NOMO-1 (cell line): ENCODE data around the gene CEACAM1.
"Not testable (repeated sequence)": the region's sequence is repeated elsewhere in the genome, so short reads cannot be mapped to it uniquely, and the experiment has no call there.

Source experiments
- DNase-seq, 2 experiments: peaks; one replicate each; lab custom pipeline; 2025; ENCODE audit not compliant: unreplicated experiment in 2 of 2; lab: John Stamatoyannopoulos, UW

Gene CEACAM1

GRCh38 chr19:42549067-42549466 is 20.8 kb upstream of the CEACAM1 start:
- DNase-seq = not testable (repeated sequence)

- no peak for DNase-seq
These were observed 20.3 kb upstream of the CEACAM1 start for GRCh38 chr19:42548552-42548951.

DNA sequence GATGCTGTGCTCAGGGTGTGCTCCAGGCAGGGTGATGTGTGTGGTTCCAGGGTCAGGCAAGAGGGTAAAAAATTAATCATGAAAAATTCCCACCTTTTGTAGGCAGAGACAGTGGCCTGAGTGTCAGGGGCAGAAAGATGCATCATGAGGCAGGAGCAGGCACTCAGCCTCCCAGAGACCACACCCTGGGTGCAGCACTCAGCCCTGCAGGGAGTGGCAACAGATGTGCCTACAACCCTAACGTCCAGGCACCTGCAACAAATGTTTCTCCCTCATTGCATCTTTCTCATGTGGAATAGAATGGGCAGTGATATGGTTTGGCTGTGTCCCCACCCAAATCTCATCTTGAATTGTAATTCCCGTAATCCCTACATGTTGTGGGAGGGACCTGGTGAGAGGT is 19.6 kb upstream of the CEACAM1 start:
- no peak for DNase-seq

- DNase-seq = no peak
These were observed 18.7 kb upstream of the CEACAM1 start for GRCh38 chr19:42546831-42547500.

- DNase-seq = no peak
These were observed 15.9 kb upstream of the CEACAM1 start for GRCh38 chr19:42544146-42544545.

- DNase-seq = no peak
These were observed 14.5 kb upstream of the CEACAM1 start for GRCh38 chr19:42542791-42543190.

- DNase-seq = no peak
These were observed 11.8 kb upstream of the CEACAM1 start for GRCh38 chr19:42540071-42540553.

DNA sequence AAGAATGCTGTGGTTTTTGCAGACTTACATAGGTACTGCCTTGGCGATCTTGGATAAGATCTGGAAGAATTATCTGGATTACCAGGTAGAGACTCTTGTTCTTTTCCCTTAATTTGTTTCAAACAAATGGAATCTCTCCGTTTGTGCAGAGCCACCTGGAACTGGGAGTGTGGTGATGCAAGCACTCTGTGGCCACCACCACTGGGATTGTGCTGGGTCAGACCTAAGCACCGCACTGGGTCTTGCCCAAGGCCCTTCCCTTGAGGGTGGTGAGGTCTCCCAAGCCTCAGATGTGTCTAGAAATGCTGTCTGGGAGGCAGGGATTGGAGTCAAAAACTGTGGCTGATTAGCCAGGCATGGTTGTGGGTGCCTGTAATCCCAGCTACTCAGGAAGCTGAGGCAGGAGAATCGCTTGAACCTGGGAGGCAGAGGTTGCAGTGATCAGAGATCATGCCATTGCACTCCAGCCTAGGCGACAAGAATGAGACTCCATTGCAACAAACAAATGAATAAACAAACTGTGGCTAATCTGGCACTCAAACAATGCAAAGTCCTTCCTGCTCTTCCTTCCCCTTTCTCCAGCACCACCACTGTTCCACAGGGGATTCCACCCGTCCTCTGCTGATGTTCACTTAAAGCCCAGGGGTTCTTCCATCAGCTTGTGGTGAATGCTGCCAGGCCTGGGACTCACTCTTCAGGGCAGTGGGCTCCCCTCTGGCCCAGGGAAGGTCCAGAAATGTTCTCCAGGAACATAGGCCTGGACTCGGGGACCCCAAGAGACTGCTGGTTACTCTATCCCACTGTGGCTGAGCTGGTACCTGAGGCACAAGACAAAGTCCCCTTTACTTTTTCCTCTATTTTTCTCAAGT is 10.8 kb upstream of the CEACAM1 start:
- no peak for DNase-seq

DNA sequence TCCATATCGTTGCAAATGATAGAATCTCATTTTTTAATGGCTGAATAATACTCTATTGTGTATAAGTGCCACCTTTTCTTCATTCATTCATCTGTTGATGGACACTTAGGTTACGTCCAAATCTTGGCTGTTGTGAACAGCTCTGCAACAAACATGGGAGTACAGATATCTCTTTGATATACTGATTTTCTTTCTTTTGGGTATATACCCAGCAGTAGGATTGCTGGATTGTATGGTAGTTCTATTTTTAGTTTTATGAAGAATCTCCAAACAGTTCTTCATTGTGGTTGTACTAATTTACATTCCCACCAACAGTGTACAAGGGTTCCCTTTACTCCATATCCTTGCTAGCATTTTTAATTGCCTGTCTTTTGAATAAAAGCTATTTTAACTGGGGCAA is 7.0 kb upstream of the CEACAM1 start:
- DNase-seq = not testable (repeated sequence)

DNA sequence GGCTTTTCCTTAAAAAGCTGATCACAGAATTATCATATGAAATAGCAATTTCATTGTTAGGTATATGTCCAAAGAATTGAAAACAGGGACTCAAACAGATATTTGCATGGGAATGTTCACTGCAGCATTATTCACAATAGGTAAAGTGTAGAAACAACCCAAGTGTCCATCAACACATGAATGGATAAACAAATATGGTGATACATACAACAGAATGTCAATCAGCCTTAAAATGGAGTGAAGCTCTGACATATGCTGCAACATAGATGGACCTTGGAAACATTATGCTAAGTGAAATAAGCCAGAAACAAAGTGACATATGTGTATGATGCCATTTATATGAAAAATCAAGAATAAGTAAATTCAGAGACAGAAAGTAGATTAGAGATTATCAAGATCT is 6.1 kb upstream of the CEACAM1 start:
- DNase-seq = no peak

DNA sequence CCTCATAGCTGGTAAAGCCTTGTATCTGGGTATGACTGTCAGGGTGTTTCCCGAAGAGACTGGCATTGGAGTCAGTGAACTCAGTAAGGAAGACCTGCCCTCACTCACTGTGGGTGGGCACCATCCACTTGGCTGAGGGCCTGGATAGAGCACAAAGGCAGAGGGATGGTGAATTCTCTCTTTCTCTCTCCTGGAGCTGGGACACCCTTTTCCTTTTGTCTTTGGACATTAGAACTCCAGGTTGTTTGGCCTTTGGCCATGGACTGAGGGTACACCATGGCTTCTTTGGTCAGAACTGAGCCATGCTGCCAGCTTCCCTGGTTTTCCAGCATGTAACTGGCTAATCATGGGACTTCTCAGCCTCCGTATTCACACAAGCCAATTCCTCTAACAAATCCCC is 4.6 kb upstream of the CEACAM1 start:
- no peak for DNase-seq

DNA sequence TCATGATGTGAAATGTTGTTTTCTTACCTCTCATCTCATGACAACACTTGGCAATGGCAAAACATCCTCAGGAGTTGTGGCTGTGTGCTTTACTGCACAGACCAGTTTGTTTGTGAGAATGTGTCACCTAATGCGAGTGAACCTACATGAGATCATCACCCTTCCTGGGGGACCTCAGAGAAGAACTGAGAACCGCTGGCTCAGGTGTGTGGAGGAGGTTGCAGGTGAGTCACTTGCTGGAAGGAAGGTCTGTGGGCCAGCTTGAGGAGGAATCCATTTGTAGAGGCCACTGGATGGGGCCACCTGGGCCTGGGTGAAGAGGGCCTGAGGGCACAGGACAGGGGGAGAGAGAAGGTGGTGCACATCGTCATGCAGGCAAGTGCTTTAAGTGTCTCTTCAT is 3.0 kb upstream of the CEACAM1 start:
- no peak for DNase-seq

- DNase-seq = peak; percentile 8 to 22
These were observed 1.0 kb upstream of the CEACAM1 start for GRCh38 chr19:42529248-42529764.

DNA sequence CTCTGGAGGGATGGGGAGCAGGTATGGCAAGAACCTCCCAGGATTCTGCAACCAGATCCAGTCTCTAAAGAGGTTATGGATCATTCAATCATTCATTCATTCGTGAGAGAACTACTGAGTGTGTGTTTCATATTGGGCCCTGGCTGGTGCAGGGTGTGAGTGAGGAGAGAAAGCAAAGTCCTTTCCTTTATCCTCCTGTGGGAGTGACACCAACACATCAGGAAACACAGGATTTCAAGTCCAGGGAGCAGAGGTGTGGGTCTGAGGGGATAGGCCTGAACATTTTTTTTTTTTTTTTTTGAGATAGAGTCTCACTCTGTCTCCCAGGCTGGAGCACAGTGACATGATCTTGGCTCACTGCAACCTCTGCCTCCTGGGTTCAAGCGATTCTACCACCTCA is 3.3 kb downstream of the CEACAM1 start:
- DNase-seq = no peak

GRCh38 chr19:42524250-42524649 is 4.0 kb downstream of the CEACAM1 start:
- no peak for DNase-seq

- not testable (repeated sequence) for DNase-seq
These were observed 6.0 kb downstream of the CEACAM1 start for GRCh38 chr19:42522262-42522661.

GRCh38 chr19:42521346-42522030 is 6.8 kb downstream of the CEACAM1 start:
- DNase-seq = peak in 1 of 2 experiments; percentile 13

- no peak for DNase-seq
These were observed 9.2 kb downstream of the CEACAM1 start for GRCh38 chr19:42519108-42519507.

DNA sequence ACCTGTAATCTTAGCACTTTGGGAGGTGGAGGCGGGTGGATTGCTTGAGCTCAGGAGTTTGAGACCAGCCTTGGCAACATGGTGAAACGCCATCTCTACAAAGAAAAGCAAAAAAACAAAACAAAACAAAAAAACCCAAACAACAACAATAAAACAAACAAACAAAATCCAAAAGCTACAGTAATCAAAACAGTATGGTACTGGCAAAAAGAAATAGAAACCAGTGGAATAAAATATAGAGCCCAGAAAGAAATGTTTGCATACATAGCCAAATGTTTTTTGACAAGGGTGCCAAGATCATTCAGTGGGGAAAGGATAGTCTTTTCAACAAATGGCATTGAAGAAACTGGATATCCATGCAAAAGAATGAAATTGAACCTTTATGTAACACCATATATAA is 11.5 kb downstream of the CEACAM1 start:
- DNase-seq = no peak

DNA sequence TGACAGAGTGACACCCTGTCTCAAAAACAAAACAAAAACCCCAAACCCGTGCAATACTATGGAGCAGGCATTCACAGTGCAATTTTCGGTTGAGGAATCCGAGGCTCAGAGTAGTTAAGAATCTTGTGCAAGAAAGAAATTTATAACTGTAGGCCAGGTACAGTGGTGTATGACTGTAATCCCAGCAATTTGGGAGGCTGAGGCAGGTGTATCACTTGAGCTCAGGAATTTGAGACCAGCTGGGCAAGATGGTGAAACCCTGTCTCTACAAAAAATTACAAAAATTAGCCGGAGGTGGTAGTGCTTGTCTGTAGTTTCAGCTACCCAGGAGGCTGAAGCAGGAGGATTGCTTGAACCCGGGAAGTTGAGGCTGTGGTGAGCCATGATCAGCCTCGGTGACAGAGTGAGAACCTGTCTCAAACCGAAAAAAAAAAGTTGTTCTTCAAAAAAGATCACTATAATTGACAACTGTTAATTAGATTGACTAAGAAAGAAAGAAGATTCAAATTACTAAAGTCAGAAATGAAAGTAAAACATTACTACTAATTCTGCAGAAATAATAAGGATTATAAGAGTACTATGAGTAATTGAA is 12.9 kb downstream of the CEACAM1 start:
- DNase-seq = no peak

DNA sequence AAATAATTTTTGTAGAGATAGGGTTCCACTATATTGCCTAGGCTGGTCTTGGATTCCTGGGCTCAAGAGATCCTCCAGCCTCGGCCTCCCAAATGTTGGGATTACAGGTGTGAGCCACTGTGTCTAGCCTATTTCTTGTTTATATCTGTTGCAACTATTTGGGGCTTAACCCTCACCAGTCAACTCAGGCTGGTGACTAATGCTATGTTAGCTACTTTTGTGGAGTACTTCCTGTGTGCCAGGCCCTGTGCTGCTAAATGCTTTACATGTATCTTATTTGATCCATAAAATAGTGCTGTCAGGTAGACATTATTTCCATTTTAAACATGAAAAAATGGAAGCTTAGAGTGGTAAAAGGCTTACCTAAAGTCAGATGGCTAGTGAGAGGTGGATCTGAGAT is 13.8 kb downstream of the CEACAM1 start:
- DNase-seq = no peak
